Karpas-422 (cell line): ENCODE measurements around the gene AIF1L. TPM values are rescaled to one million over a fixed set of nuclear protein-coding genes. Genes with fewer than 3 reads are reported as not detected.

ENCODE experiments used
- DNase-seq: peaks from one replicate; pipeline ENCODE4 v3.0.0-alpha.2; 2015
- H2AFZ ChIP-seq: fragments of 200-600 bp; sonication (generic); 2 replicates; pipeline ENCODE4 v1.6.1; 2014; ENCODE audit warnings: antibody characterized with exemption, low read length, mixed read lengths
- H3K27ac ChIP-seq: fragments of 200-600 bp; sonication (generic); 2 replicates; pipeline ENCODE4 v1.5.1; 2014; ENCODE audit warnings: mild to moderate bottlenecking, low read length, moderate library complexity
- H3K27me3 ChIP-seq: fragments of 200-600 bp; sonication (generic); 2 replicates; pipeline ENCODE4 v1.6.1; 2014; ENCODE audit warnings: low read length, mixed read lengths
- H3K36me3 ChIP-seq: fragments of 200-600 bp; sonication (generic); 2 replicates; pipeline ENCODE4 v1.6.1; 2014; ENCODE audit warnings: low read length, mixed read lengths; ENCODE audit not compliant: insufficient read depth
- H3K4me1 ChIP-seq: fragments of 200-600 bp; sonication (generic); 2 replicates; pipeline ENCODE4 v1.6.1; 2014; ENCODE audit warnings: mild to moderate bottlenecking, low read length, mixed read lengths
- H3K4me2 ChIP-seq: fragments of 200-600 bp; sonication (generic); 2 replicates; pipeline ENCODE4 v1.6.1; 2014; ENCODE audit warnings: low read length, low read depth, mild to moderate bottlenecking; ENCODE audit not compliant: poor library complexity, severe bottlenecking
- H3K4me3 ChIP-seq: fragments of 200-600 bp; sonication (generic); 2 replicates; pipeline ENCODE4 v1.5.1; 2014; ENCODE audit warnings: mild to moderate bottlenecking, antibody characterized with exemption, low read length, mixed read lengths
- H3K79me2 ChIP-seq: fragments of 200-600 bp; sonication (generic); 2 replicates; pipeline ENCODE4 v1.6.1; 2014; ENCODE audit warnings: mild to moderate bottlenecking, low read length, mixed read lengths
- H3K9ac ChIP-seq: fragments of 200-600 bp; sonication (generic); 2 replicates; pipeline ENCODE4 v1.6.0; 2014; ENCODE audit warnings: low read length
- H3K9me2 ChIP-seq: fragments of 200-600 bp; sonication (generic), shearing (Covaris generic); replicated peaks from 2 replicates; pipeline ENCODE4 v1.6.0; 2014; ENCODE audit warnings: mild to moderate bottlenecking, low read length, moderate library complexity; ENCODE audit not compliant: insufficient read depth
- H3K9me3 ChIP-seq: fragments of 300-700, 200-600 bp; sonication (generic); 2 replicates; pipeline ENCODE4 v1.6.1; 2014; ENCODE audit warnings: low read length, mixed read lengths
- H4K20me1 ChIP-seq: fragments of 200-600 bp; sonication (generic); 2 replicates; pipeline ENCODE4 v1.6.1; 2014; ENCODE audit warnings: mild to moderate bottlenecking, antibody characterized with exemption, low read length, low read depth; ENCODE audit not compliant: insufficient read depth
- total RNA-seq: library from RNA; depleted of rRNA; stranded (reverse); fragments of >200 nt; shearing (Covaris generic); gene quantifications from 2 replicates; pipeline ENCODE4 v1.2.3, GENCODE V29; 2014; ENCODE audit warnings: low replicate concordance

The AIF1L gene
- total RNA-seq, 1 experiment from 2014 or later: not detected

- no peaks in the 10 kb centered on the region for H4K20me1 ChIP-seq
- H3K9me3 ChIP-seq: no peaks in the 10 kb centered on the region
- H2AFZ ChIP-seq: no peak overlapping the region
- no peak overlapping the region for H3K4me2 ChIP-seq
- H3K36me3 ChIP-seq: no peaks in the 10 kb centered on the region
- no peaks in the 10 kb centered on the region for H3K4me1 ChIP-seq
- H3K79me2 ChIP-seq: no peaks in the 10 kb centered on the region
- no peak for DNase-seq
- no peaks in the 10 kb centered on the region for H3K27me3 ChIP-seq
- no peak overlapping the region for H3K9ac ChIP-seq
- no peaks in the 10 kb centered on the region for H3K9me2 ChIP-seq
- no peak overlapping the region for H3K4me3 ChIP-seq
- no peak overlapping the region for H3K27ac ChIP-seq
These were observed 11.5 kb upstream of the AIF1L start for GRCh38 chr9:131084661-131085369.

DNA sequence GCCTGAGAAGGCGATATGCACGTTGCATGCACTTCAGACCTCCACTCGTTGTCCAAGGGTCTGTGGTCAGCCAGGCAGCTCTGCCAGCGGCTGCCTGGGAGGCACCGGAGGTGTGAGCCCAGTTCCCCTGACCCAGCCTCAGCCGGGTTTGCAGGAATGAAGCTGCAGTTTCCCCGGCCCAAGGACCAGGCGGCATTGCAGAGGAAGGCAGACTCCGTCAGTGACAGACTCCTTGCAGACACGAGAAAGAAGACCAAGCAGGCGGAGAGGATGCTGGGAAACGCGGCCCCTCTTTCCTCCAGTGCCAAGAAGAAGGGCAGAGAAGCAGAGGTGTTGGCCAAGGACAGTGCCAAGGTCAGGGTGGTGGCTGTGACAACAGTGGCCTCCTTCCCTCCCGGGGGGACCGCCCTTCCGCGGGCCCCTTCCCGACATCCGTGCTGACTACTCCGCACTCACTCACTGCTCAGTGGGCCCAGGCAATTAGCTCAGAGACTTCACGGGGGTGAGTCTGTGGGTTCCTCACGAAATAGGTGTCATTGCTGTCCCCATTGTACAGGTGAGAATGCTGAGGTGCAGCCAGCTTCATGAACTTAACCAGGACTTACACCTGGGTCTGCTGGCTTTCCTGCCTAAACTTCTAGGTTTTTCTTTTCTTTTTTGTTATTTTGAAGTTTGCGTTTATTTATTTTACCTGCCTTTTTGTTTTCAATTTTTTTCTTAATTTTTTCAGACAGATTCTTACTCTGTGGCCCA, 10.8 kb upstream of the AIF1L start:
- Histone ChIP-seq H3K79me2 (no peaks in the 10 kb centered on the region), H3K9me3 (no peaks in the 10 kb centered on the region), H4K20me1 (no peaks in the 10 kb centered on the region), H3K4me2 (no peak overlapping the region), H3K27ac (no peak overlapping the region), H3K9me2 (no peaks in the 10 kb centered on the region), H3K4me3 (no peak overlapping the region), H2AFZ (no peak overlapping the region), H3K9ac (no peak overlapping the region), H3K27me3 (no peaks in the 10 kb centered on the region), H3K36me3 (no peaks in the 10 kb centered on the region), H3K4me1 (no peaks in the 10 kb centered on the region)
- DNase-seq: no peak

DNA sequence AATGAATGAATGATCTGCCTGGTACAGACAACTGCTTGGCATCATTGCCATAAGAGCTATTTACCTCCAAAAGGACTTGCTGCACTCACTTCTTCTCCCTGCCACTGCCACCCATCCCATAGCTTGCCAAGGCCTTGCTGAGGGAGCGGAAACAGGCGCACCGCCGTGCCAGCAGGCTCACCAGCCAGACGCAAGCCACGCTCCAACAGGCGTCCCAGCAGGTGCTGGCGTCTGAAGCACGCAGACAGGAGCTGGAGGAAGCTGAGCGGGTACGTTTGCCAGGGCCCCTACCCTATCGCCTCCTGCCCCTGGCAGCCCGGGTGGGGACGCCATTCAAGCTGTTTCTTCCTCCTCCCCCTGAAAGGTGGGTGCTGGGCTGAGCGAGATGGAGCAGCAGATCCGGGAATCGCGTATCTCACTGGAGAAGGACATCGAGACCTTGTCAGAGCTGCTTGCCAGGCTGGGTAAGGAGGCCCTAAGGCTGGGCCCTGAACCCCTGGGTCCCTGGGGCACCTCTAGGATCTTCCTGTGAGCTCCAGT, 8.9 kb upstream of the AIF1L start:
- H3K27me3 ChIP-seq: no peaks in the 10 kb centered on the region
- H2AFZ ChIP-seq: no peak overlapping the region
- no peak for DNase-seq
- no peaks in the 10 kb centered on the region for H3K36me3 ChIP-seq
- H3K4me1 ChIP-seq: no peaks in the 10 kb centered on the region
- H4K20me1 ChIP-seq: no peaks in the 10 kb centered on the region
- H3K9me2 ChIP-seq: no peaks in the 10 kb centered on the region
- no peak overlapping the region for H3K9ac ChIP-seq
- H3K4me2 ChIP-seq: no peak overlapping the region
- no peak overlapping the region for H3K4me3 ChIP-seq
- no peaks in the 10 kb centered on the region for H3K79me2 ChIP-seq
- no peak overlapping the region for H3K27ac ChIP-seq
- H3K9me3 ChIP-seq: no peaks in the 10 kb centered on the region

DNA sequence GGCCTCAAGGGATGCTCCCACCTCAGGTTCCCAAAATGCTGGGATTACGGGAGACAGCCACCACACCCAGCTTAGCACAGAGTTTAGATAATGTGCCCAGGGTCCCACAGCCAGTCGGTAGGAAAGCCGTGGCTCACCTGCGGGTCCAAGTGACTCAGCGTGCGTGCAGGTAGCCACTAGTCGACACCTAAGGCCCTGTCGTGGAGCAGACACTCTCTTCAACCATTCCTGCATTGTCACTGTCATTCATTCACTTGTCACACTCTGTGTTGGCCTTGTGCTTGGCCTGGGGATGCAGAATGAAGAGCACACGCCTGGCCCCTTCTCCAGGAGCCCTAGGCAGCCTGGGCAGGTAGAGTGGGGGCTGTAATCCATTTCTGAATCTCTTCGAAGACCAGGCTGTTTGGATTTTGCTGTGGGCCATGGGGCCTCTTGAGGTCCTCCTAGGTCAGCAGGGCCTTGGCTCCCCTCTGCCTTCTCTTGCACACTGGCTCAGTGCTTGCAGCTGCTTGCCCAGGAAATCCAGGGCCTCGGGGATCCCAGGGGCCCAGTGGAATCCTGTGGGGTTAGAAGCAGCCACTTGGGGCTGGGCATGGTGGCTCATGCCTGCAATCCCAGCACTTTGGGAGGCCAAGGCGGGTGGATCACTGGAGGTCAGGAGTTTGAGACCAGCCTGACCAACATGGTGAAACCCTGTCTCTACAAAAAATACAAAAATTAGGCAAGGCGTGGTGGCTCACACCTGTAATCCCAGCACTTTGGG, 6.1 kb upstream of the AIF1L start:
- Histone ChIP-seq H2AFZ (no peak overlapping the region), H3K27ac (no peak overlapping the region), H3K9me3 (no peaks in the 10 kb centered on the region), H3K79me2 (no peaks in the 10 kb centered on the region), H3K4me1 (no peaks in the 10 kb centered on the region), H3K9ac (no peak overlapping the region), H3K27me3 (no peaks in the 10 kb centered on the region), H4K20me1 (no peaks in the 10 kb centered on the region), H3K4me3 (no peak overlapping the region), H3K9me2 (no peaks in the 10 kb centered on the region), H3K4me2 (no peak overlapping the region), H3K36me3 (no peaks in the 10 kb centered on the region)
- no peak for DNase-seq

DNA sequence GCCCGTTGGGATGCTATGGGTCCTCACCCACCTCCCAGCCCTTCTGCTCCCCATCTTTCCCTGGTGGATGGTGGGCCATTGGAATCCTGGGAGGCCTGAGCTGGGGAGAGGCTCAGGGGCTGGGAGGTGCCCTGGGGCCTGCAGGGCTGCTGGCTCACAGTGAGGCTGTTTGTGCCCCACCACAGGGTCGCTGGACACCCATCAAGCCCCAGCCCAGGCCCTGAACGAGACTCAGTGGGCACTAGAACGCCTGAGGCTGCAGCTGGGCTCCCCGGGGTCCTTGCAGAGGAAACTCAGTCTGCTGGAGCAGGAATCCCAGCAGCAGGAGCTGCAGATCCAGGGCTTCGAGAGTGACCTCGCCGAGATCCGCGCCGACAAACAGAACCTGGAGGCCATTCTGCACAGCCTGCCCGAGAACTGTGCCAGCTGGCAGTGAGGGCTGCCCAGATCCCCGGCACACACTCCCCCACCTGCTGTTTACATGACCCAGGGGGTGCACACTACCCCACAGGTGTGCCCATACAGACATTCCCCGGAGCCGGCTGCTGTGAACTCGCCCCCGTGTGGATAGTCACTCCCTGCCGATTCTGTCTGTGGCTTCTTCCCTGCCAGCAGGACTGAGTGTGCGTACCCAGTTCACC, 4.9 kb upstream of the AIF1L start:
- no peaks in the 10 kb centered on the region for H3K79me2 ChIP-seq
- H3K27ac ChIP-seq: no peak overlapping the region
- H4K20me1 ChIP-seq: no peaks in the 10 kb centered on the region
- H3K27me3 ChIP-seq: no peaks in the 10 kb centered on the region
- no peaks in the 10 kb centered on the region for H3K4me1 ChIP-seq
- no peak for DNase-seq
- no peak overlapping the region for H3K4me2 ChIP-seq
- no peaks in the 10 kb centered on the region for H3K9me2 ChIP-seq
- no peak overlapping the region for H2AFZ ChIP-seq
- no peak overlapping the region for H3K9ac ChIP-seq
- H3K9me3 ChIP-seq: no peaks in the 10 kb centered on the region
- no peaks in the 10 kb centered on the region for H3K36me3 ChIP-seq
- no peak overlapping the region for H3K4me3 ChIP-seq

- Histone ChIP-seq H3K36me3 (no peaks in the 10 kb centered on the region), H3K9me3 (no peaks in the 10 kb centered on the region), H3K9ac (no peak overlapping the region), H3K4me3 (no peak overlapping the region), H3K79me2 (no peaks in the 10 kb centered on the region), H3K9me2 (no peaks in the 10 kb centered on the region), H2AFZ (no peak overlapping the region), H3K4me1 (no peaks in the 10 kb centered on the region), H3K27ac (no peak overlapping the region), H3K4me2 (no peak overlapping the region), H4K20me1 (no peaks in the 10 kb centered on the region), H3K27me3 (no peaks in the 10 kb centered on the region)
- no peak for DNase-seq
These were observed 4.3 kb upstream of the AIF1L start for GRCh38 chr9:131092030-131092429.

GRCh38 chr9:131092548-131093440, 3.5 kb upstream of the AIF1L start:
- Histone ChIP-seq H3K79me2 (no peaks in the 10 kb centered on the region), H3K9me2 (no peaks in the 10 kb centered on the region), H2AFZ (no peak overlapping the region), H3K4me2 (no peak overlapping the region), H3K27me3 (no peaks in the 10 kb centered on the region), H3K4me3 (no peak overlapping the region), H3K9ac (no peak overlapping the region), H4K20me1 (no peaks in the 10 kb centered on the region), H3K27ac (no peak overlapping the region), H3K4me1 (no peaks in the 10 kb centered on the region), H3K36me3 (no peaks in the 10 kb centered on the region), H3K9me3 (no peaks in the 10 kb centered on the region)
- DNase-seq: no peak
